GM13977 (cell line): ENCODE data around the gene STK32B.
"Not testable (repeated sequence)": the region's sequence is repeated elsewhere in the genome, so short reads cannot be mapped to it uniquely, and the experiment has no call there.

Experiments
- DNase-seq: peaks from one replicate; pipeline ENCODE4 v3.0.0; 2012; ENCODE audit warnings: low spot score
- in situ Hi-C: fragments of 300-500 bp; cut with MboI; formaldehyde crosslinking; loops from one replicate; pipeline ENCODE4 v1.12.0; 2022; ENCODE audit warnings: low sequenced_read_pairs, low pct_unique_long_range_greater_than_20kb, mixed read lengths, inconsistent platforms; ENCODE audit not compliant: unreplicated experiment
- TF ChIP-seq, protein P1 (sequence below): IDR thresholded peaks from 2 replicates; pipeline ENCODE4 v1.5.1; 2012; ENCODE audit warnings: mild to moderate bottlenecking, control low read depth; ENCODE audit not compliant: insufficient read depth; ENCODE audit errors: extremely low read depth, missing control alignments

Gene STK32B

DNA sequence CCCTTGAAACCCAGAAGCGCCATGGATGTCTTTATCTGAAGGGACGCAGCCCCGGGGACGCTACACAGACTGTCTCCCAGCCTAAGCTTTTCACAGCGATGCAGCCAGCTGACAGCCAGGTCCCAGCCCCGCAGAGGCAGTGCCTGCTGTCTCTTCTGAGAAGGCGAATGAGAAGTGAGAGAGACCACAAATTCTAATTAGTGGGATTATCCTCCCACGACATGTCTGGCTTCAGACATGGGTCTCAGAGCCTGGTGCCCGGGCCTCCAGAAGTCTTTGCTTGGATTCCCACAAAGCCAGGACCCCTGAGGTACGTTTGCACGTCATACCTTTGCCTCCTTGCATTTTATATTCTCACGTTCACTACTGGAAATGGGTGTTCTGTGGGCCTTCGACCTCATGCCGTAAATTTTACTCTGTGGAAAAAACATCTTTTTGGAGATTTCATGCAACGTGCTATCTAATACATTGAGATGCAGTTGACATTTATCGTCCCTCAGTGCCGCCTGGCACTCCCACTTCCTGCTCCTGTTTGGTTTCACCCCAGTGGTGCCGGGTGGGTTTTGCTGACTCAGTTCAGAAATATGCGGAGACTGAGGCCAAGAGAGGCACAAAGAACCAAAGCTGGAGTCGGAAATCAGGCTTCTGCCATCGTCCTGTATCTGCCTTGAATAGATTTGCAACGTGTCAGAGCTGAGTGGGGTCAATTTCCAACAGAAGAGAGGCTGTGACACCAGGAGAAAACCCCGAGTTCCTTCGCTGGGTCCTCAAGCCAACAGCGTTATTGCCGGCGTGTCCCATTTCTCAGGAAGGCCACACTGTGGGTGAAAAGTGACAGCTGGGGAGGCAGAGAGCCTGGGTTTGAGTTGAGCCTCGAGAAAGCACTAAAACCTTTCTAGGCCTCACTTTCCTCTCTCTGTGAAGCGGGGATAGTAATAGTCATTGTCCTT is 114.4 kb downstream of the STK32B start:
- in situ Hi-C loops = no loop called here
- DNase-seq = no peak
- TF ChIP-seq, protein P1, sequence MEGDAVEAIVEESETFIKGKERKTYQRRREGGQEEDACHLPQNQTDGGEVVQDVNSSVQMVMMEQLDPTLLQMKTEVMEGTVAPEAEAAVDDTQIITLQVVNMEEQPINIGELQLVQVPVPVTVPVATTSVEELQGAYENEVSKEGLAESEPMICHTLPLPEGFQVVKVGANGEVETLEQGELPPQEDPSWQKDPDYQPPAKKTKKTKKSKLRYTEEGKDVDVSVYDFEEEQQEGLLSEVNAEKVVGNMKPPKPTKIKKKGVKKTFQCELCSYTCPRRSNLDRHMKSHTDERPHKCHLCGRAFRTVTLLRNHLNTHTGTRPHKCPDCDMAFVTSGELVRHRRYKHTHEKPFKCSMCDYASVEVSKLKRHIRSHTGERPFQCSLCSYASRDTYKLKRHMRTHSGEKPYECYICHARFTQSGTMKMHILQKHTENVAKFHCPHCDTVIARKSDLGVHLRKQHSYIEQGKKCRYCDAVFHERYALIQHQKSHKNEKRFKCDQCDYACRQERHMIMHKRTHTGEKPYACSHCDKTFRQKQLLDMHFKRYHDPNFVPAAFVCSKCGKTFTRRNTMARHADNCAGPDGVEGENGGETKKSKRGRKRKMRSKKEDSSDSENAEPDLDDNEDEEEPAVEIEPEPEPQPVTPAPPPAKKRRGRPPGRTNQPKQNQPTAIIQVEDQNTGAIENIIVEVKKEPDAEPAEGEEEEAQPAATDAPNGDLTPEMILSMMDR = no peak

DNA sequence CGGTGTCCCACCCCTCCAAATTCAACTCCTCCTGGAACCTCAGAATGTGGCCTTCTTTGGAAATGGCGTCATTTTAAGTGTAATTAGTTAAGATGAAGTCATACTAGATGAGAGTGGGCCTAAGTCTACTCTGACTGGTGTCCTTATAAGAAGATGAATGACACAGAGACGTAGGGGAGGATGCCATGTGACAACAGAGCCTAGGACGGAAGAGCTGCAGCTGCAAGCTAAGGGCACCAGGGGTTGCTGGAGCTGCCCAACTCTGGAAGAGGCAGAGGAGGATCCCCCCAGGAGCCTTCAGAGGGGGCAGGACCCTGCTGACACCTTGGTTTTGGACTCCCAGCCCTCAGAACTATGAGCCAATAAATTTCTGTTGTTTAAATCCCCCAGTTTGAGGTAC is 115.1 kb downstream of the STK32B start:
- in situ Hi-C loops = no loop called here
- TF ChIP-seq, protein P1 = no peak
- DNase-seq = no peak

DNA sequence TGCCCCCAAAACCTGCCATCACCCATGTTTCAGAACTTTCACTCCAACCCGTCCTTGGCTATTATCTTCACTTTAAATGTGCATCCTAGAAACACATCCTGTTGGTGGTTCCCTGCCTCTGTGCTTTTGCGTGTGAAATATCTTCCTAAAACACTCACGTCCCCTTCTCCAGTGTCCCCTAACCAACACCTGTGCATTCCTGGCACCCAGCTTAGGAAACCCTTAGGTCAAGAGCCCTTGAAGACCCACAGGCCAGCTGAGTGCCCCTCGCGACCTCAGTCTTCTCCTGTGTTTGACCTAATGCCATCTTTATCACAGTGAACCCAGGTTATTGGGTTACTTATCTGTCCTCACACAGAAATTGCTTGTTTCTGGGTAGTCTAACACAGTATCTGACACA is 117.6 kb downstream of the STK32B start:
- no peak for DNase-seq
- TF ChIP-seq, protein P1 = no peak
- in situ Hi-C loops = no loop called here

DNA sequence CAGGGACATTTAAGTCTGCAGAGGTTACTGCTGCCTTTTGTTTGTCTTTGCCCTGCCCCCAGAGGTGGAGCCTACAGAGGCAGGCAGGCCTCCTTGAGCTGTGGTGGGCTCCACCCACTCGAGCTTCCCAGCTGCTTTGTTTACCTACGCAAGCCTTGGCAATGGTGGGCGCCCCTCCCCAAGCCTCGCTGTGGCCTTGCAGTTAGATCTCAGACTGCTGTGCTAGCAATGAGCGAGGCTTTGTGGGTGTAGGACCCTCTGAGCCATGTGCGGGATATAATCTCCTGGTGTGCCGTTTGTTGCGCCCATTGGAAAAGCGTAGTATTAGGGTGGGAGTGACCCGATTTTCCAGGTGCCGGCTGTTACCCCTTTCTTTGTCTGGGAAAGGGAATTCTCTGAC is 124.6 kb downstream of the STK32B start:
- DNase-seq, in situ Hi-C loops: not testable (repeated sequence)

DNA sequence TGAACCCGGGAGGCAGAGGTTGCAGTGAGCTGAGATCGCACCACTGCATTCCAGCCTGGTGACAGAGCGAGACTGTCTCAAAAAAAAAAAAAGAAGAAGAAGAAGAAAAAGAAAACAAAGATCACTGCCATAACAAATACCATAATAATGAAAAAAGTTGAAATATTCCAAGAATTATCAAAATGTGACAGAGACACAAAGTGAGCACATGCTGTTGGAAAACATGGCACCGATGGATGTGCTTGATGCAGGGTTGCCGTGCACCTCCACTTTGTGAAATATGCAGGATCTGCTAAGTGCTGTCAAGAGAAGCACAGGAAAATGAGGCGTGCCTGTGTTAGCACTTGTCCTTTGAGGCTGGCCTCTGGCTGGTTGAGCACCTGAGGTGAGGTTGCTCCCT is 133.3 kb downstream of the STK32B start:
- DNase-seq = no peak
- TF ChIP-seq, protein P1 = no peak
- in situ Hi-C loops = no loop called here

DNA sequence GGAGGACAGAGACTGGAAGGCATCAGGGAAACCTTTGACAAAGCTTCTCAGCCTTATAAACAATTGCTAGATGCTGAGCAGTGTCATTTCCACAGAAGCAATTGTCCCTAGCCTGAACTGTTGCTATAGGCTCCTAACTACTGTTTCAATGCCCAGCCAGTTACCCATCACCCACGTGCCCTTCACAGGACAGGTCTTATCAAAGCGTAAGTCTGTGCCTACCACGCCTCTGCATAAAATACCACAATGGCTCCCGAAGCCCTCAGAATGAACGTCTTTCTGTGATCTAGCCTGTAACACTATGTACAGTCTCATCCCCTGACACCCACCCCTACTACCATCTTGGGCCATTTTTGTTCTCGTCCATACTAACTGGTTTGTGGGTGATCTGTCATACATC is 134.3 kb downstream of the STK32B start:
- in situ Hi-C loops = no loop called here
- no peak for DNase-seq
- TF ChIP-seq, protein P1 = no peak

DNA sequence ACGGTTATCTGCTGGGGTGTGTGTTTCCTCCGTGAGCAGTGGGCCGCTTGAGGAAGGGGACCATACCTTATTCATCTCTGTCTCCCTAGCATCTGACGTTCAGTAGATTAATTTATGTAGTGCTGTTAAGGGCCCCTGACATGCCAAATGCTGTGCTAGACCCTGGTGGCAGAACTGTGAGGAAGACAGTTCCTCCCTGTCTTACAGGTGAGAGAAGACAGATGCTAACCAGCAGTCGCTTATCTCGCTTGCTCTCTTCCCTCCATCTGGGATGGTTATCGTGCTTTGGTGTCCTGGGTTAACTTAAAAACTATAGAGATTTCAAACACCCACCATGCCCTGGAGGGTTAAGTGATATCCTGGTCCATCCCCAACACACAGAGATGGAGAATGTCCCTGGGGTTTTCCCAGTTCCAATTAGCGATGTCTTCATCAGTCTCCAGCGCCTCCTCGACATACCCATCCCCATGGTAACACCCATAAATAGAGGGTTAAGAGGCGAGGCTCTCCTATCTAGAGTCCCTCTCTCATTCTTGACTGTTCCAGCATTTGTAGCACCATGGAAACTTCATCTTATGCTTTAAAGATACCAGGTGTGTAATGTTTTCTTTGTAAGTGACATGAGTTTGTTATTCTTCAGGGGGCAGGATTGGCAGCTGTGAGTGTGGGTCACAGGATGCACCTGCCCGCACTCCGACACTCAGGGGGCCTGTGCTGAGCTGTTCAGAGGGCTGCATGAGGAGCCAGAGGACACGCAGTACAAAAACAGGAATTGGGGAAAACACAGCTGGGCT is 135.2 kb downstream of the STK32B start:
- TF ChIP-seq, protein P1 = no peak
- DNase-seq = no peak
- in situ Hi-C loops = no loop called here
